ENCODE data around the gene JPT2.
"Not testable (repeated sequence)": the region's sequence is repeated elsewhere in the genome, so short reads cannot be mapped to it uniquely, and the experiment has no call there.

- TF ChIP-seq EZH2 (IDR thresholded peaks at IDR 0.05; ENCODE audit: borderline replicate concordance, low read depth, low read length, severe bottlenecking); CTCF (IDR thresholded peaks at IDR 0.05; ENCODE audit: borderline replicate concordance, extremely low read depth, low read length, poor library complexity, severe bottlenecking): not testable (repeated sequence)
Measured at GRCh38 chr16:1718236-1718635, 40.2 kb downstream of the JPT2 start.

Data from DND-41 (cell line).